HG02840 (cell line): ENCODE measurements around the gene GALNT18.

Experiments
- ATAC-seq: cut with Tn5 transposase; IDR thresholded peaks from one replicate; pipeline ENCODE4 v1.9.1; 2021; ENCODE audit warnings: mild to moderate bottlenecking, moderate library complexity, moderate number of reproducible peaks; ENCODE audit not compliant: unreplicated experiment, low FRiP score

GALNT18 gene

DNA sequence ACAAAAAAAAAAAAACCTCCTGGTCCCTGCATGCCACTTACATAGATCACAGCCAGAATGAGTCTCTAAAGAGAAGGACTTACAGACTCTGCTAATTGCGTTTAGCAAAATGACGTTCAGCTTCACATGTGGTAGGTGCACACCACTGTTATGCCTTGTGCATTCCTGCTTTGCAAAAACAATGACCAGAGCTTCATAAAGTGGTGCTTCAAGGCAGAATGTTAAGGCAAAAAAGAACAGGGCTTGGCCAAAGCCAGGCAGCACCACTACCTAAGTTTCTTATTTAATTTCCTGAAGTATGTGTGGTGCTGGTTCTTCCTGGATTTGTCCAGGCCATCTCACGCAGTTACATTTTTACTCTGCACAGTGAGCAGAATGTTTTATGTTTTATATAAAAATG is 85.2 kb downstream of the GALNT18 start:
- ATAC-seq, result no peak

DNA sequence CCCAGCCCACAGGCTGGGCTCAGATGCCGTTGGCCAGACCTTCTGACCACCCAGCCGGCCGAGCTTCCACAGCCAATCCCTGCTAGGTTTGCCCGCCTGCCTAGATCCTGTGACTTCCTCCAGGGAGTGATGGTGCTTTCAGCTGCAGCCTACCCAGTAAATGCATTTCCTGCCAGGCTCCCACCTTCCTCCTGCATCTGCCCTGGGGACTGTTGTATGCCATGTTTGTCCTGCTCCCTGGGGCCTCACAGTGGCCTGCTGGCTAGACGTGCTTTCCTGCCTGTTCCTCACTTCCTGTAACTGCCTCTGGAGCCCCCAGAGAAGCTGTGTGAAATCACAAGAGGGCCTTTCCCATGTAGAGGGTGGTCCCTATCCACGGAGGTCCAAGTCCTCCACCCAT is 86.2 kb downstream of the GALNT18 start:
- ATAC-seq, result no peak

DNA sequence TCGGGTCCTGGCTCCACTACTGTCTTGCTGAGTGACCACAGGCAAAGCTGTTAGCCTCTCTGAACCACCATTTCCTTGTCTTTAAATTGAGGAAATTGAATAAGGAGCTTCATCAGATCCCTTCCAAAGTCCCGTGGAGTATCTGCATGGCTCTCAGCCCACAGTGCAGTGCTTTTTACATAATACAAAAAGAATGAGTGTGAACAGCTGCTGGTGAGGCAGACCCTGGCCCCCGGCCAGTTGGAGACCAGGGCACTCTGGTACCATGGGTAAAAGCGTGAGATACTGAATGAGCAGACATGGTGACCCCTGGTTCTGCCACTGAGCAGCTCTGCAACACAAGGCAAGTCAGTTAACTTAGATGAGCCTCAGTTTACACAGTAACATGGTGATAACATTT is 86.8 kb downstream of the GALNT18 start:
- no peak for ATAC-seq

DNA sequence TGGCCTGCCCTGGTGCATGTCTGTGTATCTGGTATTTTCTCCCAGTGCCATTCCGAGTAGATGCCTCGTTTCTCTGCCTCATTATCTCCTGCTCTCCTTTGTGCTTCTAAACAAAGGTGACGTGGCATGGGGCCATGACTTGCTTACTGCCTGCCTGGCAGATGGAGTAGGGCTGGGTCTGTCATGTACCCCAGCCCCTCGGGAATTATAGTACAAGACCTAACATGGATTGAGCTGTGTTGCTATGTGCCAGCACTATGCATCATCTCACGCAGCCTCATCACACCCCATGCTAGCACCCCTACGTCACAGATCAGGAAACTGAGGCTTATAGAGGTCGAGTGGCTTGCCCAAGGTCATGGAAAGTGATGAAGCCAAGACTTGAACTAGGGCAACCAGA is 88.1 kb downstream of the GALNT18 start:
- ATAC-seq, result no peak

DNA sequence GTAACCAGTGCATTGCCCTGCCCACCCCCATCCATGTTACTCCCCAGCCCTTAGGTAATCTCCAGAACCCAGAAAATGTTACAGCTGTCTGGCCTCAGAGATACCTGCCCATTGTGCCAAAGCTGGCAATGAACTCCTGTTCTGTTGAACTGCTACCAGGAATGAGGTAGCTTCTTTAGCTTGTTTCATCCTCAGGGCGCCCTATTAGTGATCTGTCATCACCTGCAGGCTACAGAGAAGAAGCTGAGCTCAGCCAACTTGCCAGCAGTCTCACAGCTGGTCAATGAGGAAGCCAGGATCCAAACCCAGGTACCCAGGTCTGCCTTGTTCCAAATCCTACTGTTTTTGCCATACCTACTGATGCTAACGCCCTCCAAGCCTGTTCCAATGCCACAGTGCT is 88.7 kb downstream of the GALNT18 start:
- no peak for ATAC-seq

DNA sequence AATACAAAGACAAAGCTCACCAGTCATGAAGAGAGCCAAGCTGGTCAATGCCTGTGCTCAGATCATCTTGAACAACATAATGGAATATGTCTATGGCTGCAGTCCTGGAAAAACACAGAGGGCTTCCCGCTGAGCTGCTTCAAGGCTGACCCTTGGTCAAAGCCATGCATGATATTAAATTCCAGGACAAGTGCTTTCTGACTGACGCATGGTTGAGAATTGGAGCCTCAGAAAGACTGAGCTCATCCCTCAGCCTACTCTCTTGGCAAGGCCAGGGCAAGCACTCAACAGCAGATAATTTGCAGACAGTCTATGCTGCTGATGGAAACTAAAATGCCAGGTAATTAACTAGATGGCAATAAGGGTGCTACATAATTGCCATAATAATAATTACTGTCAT is 89.2 kb downstream of the GALNT18 start:
- ATAC-seq, result no peak

DNA sequence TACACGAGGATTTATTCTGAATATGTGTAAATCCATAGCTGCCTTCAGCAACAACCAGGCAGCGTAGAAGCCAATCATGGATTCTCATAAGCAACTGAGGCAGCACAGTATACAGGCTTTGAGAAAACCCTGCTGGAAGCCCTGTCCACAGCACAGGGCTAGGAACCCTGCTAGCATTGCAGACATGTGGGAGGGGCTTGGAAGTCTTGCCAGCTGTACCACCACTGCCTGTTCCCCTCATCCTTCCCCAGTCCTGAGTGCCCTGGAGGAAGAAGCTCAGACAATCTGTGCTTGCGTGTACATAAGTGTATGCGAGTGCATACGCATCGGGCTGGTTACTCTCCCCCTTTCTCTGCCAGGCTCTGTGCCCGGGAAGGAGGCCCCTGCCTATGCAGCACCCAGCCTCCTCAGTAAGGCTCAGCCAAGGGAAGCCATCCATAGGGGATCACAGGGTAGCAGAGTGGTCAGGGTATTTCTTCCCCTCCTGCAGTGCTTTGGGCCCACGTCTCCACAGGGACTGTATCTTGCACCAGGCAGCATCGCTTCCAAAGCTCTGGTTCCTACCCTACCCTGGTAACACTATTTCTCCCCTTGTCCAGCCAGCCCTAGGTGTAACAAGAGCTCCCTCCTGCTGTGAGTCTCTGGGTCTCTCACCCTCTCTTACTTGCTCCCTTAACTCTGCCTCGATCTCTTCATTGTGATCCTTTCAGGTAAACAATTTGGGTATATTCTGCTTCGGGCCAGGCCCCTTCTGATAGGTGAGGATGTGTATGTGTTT is 90.5 kb downstream of the GALNT18 start:
- ATAC-seq, result no peak

DNA sequence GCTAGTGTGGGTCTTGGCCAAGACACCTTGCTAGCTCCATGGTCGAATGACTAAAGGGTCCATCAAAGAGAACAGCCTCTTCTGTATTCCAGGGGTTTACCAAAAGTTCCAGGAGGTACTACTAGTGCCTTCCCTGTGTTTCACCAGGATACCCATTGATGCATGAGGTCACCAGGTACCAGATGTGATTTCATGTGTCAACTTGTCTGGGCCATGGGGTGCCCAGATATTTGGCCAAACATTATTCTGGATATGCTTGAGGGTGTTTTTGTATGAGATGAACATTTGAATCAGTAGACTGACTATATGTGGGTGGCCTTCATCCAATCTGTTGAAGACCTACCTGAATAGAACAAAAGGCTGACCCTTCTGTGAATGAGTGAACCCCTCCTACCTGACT is 92.8 kb downstream of the GALNT18 start:
- ATAC-seq, result no peak

DNA sequence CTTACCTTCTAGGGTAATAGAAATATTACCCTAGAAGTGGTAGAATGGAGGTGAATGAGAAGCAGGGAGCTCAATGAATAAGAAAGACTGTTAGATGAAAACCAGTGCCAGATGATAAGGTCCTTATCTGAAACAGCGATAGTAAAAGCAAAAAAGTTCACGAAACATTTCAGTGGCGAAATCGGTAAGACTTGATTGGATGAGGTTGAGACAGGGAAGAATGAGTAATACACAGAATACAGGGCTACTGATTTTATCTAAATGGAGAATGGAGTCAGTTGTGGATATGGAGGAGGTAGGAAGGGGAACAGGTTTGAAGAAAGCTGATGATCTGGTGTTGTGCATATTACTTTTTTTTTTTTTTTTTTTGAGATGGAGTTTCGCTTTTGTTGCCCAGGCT is 96.5 kb downstream of the GALNT18 start:
- no peak for ATAC-seq

DNA sequence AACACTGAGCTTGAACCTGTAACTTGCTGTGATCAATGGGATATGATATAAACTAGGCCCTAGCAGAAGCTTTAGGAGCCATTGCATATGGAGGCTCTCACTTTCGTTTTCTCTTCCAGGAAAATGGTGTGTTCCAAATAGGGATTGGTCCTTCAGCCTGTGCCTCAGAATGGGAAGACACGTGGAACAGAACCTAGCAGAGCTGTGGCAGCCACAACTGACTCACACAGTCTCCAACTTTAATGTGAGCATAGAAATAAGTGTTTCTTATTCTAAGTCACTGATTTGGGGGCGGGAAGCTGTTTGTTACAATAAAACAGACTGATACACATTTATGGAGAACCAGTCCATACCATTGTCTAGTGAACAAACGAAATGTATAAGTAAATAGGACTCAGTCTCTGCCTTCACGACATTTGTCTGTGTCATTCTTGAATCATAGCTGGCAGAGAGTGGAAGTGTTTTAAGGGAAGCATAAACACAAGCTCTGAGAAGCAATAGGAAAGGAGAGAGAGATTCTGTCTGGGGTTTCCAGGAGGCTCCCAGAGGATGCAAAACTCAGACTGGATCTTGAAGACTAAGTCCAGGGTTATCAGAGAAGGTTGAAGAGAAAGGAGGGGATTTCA is 97.3 kb downstream of the GALNT18 start:
- ATAC-seq, result no peak

DNA sequence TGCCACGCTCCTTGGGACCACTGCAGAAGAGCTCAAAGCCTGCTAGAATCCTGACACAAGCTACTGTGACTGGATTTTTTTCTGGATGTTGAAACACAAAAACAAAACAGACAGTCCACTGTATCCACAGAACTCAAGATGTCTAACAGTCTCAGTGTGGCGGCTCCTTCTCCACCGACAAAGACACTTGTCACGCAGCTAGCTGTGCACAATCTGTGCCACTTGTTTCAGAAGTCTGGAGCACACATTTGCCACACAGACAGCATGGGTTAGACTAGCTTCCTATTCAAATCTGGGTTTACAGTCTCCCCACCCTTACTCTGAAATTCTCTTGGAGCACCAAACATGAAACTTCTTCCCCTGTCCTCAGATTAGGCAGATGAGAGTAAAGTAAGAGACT is 99.2 kb downstream of the GALNT18 start:
- no peak for ATAC-seq

DNA sequence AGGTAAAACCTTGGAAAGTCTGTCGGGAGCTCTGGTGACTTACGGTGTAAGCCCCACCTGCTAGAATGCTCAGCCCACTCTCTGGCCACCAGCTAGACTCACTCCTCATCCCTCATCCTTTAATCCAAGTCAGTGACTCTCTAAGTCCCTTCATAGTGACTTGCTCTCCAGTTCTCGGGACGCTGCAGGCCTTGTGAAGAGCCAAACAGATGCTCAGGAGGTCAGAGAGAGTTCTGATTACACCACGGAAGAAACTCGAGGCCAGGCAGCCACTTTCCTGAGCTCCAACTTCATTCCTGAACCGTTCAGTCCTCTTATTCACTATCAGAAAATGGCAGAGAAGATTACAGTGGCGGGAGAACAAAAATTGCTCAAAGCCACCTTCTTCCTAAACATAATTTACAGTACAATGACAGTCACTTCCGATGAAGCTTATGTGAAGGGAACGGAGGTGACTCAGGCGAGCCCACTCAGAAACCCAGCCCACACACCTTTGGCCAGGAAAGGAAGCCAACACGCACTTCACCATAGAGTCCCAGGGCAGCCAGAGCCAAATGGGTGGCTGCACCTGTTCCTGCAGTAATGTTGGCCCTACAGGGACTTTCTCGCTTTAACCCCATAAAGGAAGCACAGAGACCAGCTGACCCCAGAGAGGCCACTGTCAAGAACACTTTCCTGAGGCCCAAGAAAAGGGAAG is 100.4 kb downstream of the GALNT18 start:
- ATAC-seq, result no peak

DNA sequence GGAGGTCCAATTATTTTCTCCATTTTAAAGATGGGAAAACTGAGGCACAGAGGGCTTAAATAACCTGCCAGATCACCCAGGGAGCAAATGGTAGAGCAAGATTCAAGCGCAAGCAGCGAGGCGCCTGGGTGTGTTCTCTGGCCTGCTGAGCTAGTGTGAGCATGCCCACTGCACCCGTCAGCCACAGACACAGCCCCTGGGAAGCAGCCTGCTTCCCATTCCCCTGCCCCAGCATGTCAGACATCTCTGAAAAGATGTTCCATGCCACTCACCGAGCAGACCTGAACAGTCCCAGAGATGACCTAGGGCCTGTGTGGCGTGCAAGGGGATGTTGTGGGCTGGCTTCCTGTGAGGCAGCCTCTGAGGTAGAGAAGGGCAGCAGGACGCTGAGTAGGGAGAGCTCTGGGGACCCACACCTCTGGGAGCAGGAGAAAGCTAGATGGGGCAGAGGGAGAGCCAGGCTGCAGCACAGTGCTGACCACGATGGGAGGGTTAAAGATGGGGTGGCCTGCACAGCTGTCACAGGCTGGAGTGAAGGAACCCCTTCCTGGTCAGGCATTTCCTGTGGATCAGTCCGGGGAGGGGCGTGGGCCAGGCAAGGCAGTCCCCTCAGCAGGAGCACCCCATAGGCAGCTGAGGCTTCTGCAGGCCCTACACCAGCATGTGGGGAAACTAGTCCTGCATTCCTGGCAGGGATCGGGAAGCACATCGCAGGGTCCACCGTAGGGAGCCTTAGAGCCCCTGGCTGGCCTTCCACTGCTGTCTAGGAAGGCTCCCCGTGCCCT is 101.4 kb downstream of the GALNT18 start:
- ATAC-seq, result no peak

DNA sequence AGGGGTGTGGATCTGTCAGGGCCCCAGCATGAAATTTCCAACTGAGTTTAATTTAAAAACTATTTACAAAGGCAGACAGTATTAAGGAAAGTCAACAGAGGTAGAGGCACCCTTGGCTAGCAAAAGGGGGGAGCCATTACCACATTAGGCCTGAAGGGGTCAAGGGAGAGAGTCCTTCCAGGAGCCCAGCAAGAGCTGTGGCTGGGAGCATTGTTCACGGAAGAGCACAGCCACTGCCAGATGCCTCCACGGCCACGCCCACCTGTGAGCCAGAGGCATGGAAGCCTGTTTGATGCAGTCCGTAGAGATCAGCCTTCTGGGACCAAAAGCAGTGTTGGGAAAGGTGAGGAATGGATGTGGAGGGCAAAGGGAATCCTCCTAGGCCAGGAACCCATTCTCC is 102.6 kb downstream of the GALNT18 start:
- no peak for ATAC-seq

DNA sequence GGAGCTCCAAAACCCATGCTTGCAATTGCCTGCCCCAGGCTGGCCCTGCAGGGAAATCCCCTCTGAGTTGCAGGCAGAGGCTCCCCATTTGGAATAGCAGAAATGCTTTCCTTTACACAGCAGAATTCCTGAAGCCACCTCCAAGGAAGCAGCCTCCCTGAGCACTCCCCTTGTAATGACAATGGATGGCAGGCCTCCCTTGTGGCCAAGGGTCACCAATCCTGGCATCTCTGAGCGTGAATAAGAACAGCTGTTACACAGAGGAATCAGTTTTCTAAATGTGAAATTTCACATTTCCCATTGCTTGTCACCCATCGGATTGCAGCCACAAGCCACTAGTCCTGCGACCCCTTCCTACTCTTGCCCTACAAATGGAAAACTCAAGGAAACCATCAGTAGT is 107.6 kb downstream of the GALNT18 start:
- ATAC-seq, result no peak

DNA sequence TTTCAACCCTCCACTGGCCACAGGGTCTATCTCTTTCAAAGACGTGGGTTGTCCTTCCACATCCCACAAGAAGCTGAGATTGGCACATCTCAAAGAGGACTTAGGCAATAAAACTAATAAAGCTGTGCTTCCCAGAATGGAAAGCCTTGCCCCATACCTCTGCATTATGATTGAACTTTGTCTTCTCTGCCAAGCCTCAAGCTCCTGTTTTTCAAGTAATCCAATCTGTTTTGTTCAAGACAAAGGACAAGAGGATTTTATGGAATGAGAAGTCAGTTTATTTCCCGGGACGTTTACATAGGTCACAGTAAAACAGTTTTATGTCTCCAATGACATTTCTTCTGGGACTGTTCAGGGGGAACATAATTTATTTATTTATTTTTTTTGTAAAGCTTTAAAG is 108.4 kb downstream of the GALNT18 start:
- no peak for ATAC-seq

DNA sequence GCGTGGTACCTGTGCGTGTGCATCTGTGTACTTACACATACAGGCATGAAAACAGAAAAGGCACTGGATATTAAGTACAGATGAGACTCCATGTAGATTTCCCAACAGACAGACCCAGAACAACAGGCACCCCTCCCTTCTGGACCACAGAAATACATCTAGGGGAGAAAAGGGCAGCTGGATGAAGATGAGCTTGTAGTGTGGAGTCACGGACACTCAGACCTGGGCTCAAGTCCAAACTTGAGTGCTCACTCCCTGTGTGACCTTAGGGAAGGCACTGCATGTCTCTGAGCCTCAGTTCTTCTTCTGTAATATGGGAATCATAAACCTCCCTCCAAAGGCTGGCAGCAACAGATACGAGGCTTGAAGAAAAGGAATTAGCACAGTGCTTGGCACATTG is 108.9 kb downstream of the GALNT18 start:
- ATAC-seq, result no peak

DNA sequence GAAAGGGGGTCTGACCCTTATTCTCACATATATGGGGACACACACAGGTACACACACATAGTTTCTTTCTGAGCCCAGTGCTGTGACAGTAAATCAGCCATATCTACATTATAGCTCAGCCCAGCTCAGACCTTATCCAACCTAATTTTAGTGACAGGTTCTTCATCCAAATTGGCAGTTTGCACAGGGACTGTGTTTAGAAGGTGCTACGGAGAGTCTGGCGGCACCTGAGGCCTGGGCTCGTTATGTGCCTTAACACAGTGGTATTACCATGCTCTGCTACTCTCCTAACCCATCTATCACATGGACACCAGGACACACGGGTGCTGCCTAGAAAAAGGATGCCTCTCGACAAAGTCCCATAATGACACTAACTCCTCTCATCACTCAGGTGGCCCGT is 109.3 kb downstream of the GALNT18 start:
- no peak for ATAC-seq

DNA sequence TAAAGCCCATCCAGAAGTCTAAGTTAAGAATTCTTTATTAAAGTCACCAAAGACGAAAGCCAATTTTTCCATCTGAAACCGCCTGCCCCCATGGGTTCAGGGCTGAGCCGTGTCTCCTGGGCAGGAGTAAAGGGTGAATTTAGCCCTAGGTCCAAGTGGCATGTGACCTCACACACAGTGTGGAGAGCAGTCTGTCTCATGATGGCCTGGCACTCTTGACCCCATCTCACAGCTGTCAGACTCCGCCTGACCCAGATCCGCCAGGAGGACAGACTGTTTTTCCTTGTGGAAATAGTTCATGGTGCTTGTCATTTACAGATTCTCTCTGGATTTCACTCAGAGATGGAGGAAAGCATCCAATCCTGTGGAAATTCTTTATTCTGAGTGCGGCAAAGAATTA is 109.7 kb downstream of the GALNT18 start:
- ATAC-seq, result no peak

DNA sequence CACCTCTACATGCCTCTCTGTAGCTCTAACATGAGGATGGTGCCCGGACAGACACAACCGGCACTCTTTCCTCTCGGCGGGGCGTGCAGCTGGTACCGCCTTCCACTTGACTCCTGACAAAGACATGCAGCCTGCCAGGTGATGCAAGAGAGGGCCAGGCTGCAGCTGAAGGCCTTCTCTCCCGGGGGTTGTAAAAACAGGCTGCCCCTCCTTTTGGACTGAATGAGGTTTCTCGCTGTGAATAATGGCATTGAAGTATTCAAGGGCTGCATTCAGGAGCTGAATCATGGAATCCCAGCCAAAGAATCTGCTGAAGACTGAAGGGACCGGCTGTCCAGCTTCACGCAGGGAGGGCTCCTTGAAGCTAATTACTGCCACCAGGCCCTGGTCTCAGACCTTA is 110.9 kb downstream of the GALNT18 start:
- ATAC-seq, result no peak

DNA sequence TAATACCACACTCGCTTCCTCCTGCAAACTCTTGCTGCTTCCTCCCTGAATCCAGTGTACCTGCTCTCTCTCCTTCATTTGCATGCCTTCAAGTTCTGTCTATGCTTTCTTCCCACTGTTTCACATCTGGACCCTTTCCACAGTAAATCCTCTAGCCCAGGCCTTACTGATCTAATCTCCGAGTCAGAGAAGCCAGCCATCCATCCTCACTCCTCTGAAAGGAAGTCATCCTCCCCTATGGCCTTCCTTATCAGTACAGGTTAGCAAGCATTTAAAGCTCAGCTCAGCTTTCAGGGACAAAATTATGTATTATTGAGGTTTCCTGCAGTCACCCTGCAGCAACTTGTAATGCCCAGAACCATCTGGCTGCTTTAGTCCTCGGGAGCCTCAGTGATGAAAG is 116.1 kb downstream of the GALNT18 start:
- ATAC-seq, result no peak
